ENCODE results near the gene ASTN2. TPM values are rescaled to one million over a fixed set of nuclear protein-coding genes. Genes with fewer than 3 reads are reported as not detected.

The ASTN2 gene
- total and polyA plus RNA-seq, 9 of the 15 experiments (the other 6 are each of a cell fraction or from before 2014, with no cell fraction given), result 0.56 to 3.5 (median 1.9) TPM

DNA sequence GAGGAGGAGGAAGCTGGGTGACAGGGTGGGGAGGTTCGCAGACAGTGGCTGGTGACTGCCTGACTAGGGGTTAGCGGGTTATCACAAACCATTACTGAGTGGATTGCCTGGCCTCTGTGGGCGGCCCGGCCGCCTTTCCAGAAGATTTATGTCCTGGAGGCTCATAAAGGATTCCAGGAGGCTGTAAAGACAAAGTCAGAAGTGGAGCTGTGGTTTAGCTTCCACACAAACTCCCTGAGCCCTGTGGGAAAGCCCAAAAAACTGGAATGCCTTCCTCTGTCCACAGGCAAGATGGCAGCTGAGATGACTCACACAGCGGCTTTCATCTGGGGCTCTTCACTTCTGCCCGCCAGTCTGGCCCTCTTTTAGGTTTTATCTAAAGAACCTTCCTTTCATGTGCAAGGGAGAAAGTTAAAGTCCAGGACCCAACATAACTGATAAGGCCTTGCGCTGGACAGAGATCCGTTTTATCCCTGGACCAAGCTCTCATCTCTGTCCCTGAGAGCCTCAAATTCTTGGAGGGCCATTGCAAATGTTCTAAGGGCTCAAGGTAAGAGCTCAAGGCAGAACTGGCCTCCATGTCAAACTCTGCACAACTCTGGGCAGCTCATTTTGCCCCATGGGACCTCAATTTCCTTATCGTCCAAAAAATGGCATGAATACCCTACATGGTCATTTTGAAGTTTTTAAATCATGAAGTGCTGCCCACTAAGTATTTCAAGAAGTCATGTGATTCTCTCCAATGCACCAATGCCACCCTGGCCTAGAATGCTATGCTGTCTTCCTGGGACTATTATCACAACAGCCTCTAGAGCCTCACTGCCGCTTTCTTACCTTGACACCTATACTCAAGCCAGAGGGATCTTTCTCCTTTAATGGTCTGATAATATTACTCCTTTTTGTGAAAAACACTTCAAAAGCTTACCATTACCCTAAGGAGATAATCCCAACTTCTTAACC lies 977.2 kb downstream of the ASTN2 start (continued):
- TF ChIP-seq FOXA3 (CRISPR knock-in tag; conservative IDR thresholded peaks at IDR 0.05 in 1 of 2, IDR thresholded peaks at IDR 0.05 in 1 of 2) (peak in 1 of 2 experiments; percentile 23; a peak in 1 of 4 replicates), TAF9B (IDR thresholded peaks at IDR 0.05; ENCODE audit: partially characterized antibody) (no peak), ETV6 (IDR thresholded peaks at IDR 0.05; ENCODE audit: borderline replicate concordance in 1 of 2, low read depth in 2 of 2, low read length in 1 of 2) (0 out of 4 replicates have a peak, but pooled peaks of 1 of the 2 experiments have one; percentile 52), ETV6 (CRISPR knock-in tag; IDR thresholded peaks at IDR 0.05; ENCODE audit: borderline replicate concordance) (no peak), JUND (IDR thresholded peaks at IDR 0.05; ENCODE audit: borderline replicate concordance, low read depth, low read length) (peak; percentile 95), JUND (tag; IDR thresholded peaks at IDR 0.05; ENCODE audit: borderline replicate concordance, low read depth, low read length) (peak; percentile 95; the same call in 2 of the 3 replicates), CBX8 (IDR thresholded peaks at IDR 0.05; ENCODE audit: borderline replicate concordance, extremely low read depth, low read depth, low read length, poor library complexity, severe bottlenecking) (no peak), SRSF1 (IDR thresholded peaks at IDR 0.05; ENCODE audit: low read depth, low read length) (no peak), HCFC1 (IDR thresholded peaks at IDR 0.05; ENCODE audit: low read depth, low read length) (no peak), ZNF785 (CRISPR knock-in tag; IDR thresholded peaks at IDR 0.05) (no peak), PYGO2 (tag; IDR thresholded peaks at IDR 0.05) (no peak), SMC3 (conservative IDR thresholded peaks at IDR 0.05; ENCODE audit: insufficient read depth, low read depth, low read length) (no peak), FOXA1 (IDR thresholded peaks at IDR 0.05; ENCODE audit: borderline replicate concordance) (no peak), SMAD4 (CRISPR knock-in tag; conservative IDR thresholded peaks at IDR 0.05) (peak; percentile 96), ARID1B (IDR thresholded peaks at IDR 0.05) (peak; percentile 86), TRIM24 (IDR thresholded peaks at IDR 0.05) (peak in 1 of 2 experiments; percentile 63; a peak in 1 of 4 replicates), BCOR (IDR thresholded peaks at IDR 0.05) (no peak)
- TF ChIP-seq, protein P1, sequence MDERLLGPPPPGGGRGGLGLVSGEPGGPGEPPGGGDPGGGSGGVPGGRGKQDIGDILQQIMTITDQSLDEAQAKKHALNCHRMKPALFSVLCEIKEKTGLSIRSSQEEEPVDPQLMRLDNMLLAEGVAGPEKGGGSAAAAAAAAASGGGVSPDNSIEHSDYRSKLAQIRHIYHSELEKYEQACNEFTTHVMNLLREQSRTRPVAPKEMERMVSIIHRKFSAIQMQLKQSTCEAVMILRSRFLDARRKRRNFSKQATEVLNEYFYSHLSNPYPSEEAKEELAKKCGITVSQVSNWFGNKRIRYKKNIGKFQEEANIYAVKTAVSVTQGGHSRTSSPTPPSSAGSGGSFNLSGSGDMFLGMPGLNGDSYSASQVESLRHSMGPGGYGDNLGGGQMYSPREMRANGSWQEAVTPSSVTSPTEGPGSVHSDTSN (CRISPR knock-in tag; IDR thresholded peaks at IDR 0.05; ENCODE audit: low read depth), result no peak; the same call in 1 of the 2 replicates
- TF ChIP-seq, protein P1 (tag; conservative IDR thresholded peaks at IDR 0.05; ENCODE audit: low read depth), result peak; percentile 87
- TF ChIP-seq, protein P2, sequence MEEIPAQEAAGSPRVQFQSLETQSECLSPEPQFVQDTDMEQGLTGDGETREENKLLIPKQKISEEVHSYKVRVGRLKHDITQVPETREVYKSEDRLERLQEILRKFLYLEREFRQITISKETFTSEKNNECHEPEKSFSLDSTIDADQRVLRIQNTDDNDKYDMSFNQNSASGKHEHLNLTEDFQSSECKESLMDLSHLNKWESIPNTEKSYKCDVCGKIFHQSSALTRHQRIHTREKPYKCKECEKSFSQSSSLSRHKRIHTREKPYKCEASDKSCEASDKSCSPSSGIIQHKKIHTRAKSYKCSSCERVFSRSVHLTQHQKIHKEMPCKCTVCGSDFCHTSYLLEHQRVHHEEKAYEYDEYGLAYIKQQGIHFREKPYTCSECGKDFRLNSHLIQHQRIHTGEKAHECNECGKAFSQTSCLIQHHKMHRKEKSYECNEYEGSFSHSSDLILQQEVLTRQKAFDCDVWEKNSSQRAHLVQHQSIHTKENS (CRISPR knock-in tag; IDR thresholded peaks at IDR 0.05), result no peak
- TF ChIP-seq, protein P3, sequence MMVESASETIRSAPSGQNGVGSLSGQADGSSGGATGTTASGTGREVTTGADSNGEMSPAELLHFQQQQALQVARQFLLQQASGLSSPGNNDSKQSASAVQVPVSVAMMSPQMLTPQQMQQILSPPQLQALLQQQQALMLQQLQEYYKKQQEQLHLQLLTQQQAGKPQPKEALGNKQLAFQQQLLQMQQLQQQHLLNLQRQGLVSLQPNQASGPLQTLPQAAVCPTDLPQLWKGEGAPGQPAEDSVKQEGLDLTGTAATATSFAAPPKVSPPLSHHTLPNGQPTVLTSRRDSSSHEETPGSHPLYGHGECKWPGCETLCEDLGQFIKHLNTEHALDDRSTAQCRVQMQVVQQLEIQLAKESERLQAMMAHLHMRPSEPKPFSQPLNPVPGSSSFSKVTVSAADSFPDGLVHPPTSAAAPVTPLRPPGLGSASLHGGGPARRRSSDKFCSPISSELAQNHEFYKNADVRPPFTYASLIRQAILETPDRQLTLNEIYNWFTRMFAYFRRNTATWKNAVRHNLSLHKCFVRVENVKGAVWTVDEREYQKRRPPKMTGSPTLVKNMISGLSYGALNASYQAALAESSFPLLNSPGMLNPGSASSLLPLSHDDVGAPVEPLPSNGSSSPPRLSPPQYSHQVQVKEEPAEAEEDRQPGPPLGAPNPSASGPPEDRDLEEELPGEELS (CRISPR knock-in tag; IDR thresholded peaks at IDR 0.05; ENCODE audit: borderline replicate concordance), result no peak

Data from K562 (cell line).